ENCODE measurements around the gene TCF7L2.

The TCF7L2 gene

DNA sequence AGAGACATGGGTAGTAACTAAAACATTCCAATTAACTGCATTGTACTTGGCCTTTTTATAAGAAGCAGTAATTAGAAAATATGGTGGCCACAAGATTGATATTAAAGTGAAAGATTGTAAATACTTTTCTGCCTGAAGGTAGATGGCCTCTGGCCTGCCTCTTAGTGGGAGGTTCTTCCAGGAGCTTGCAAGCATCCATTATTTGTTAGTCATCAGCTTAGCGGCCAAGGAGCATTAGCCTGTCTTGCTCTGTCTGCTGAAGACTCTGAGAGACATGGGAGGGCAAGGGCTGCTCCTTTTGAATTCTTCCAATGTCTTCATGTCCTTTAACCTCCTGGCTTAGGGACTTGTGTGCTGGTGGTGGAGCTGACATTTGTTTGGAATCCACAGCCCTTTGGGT, 80.4 kb downstream of the TCF7L2 start:
- H4K8ac ChIP-seq (ENCODE audit: low read depth, low read length): no peak overlapping the region
- peak overlapping the region; percentile 60 for H4K91ac ChIP-seq (ENCODE audit: low read depth, low read length)
- no peak overlapping the region for H2BK5ac ChIP-seq (ENCODE audit: low read depth, low read length, poor library complexity)
- H3K18ac ChIP-seq (ENCODE audit: low read length): no peak overlapping the region
- no CpG with 5 or more reads among the region's 1 CpG for WGBS (ENCODE audit: extremely low coverage, insufficient coverage, insufficient read length)
- H3K9me3 ChIP-seq (ENCODE audit: insufficient read depth, low read depth, low read length): no peaks in the 10 kb centered on the region
- no peak overlapping the region for H2BK12ac ChIP-seq (ENCODE audit: low read length)
- H2AK5ac ChIP-seq (ENCODE audit: low read length): no peak overlapping the region
- peaks cover 21% of the 10 kb centered on the region for H3K79me1 ChIP-seq (ENCODE audit: low read length)
- no peak overlapping the region for H3K14ac ChIP-seq (ENCODE audit: low read length)
- H2BK120ac ChIP-seq (ENCODE audit: insufficient read depth, low read length, poor library complexity): no peak overlapping the region
- H3K36me3 ChIP-seq (ENCODE audit: control insufficient read depth in 1 of 2, insufficient read depth in 2 of 2, low read length in 2 of 2): peaks cover 0 to 1% of the 10 kb centered on the region in 2 experiments
- no peak overlapping the region for H2AFZ ChIP-seq (ENCODE audit: insufficient read depth, low read length, poor library complexity)
- peaks cover 8% of the 10 kb centered on the region for H3K79me2 ChIP-seq (ENCODE audit: control insufficient read depth, insufficient read depth, low read length, poor library complexity)
- H3K4me3 ChIP-seq (ENCODE audit: low read depth, low read length): no peak overlapping the region
- no peak overlapping the region for H3K23ac ChIP-seq (ENCODE audit: low read length)
- H3K27ac ChIP-seq (ENCODE audit: low read depth, low read length): no peak overlapping the region
- peaks cover 32 to 40% of the 10 kb centered on the region in 2 experiments for H3K4me1 ChIP-seq (ENCODE audit: control insufficient read depth in 1 of 2, insufficient read depth in 2 of 2, low read length in 2 of 2)
- no peaks in the 10 kb centered on the region for H3K27me3 ChIP-seq (ENCODE audit: insufficient read depth, low read length)
- no peak overlapping the region for H3K4me2 ChIP-seq (ENCODE audit: low read length)
- H4K12ac ChIP-seq (ENCODE audit: low read depth, low read length): no peak overlapping the region
- DNase-seq: peak; percentile 35 to 53
- peak overlapping the region; percentile 89 for H3K4ac ChIP-seq (ENCODE audit: low read depth, low read length)
- H3K9ac ChIP-seq (ENCODE audit: low read length): no peak overlapping the region

DNA sequence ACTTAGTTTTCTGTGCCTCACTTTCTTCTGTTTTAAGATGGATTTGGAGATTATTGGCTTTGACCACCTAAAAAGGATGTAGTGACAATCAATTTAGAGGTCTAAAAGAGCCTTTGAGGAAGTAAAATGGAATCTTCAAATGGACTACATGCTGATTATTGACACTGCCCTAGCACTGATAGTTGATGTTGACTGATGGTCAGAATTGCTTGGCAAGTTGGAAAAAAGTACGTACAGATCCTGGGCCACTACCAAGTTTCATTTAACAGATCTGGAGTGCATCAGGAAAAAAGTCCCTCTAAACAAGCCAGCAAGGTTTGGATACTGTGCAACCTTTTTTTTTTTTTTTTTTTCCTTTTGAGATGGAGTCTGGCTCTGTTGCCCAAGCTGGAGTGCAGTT, 81.1 kb downstream of the TCF7L2 start:
- H2BK5ac ChIP-seq (ENCODE audit: low read depth, low read length, poor library complexity): no peak overlapping the region
- H4K91ac ChIP-seq (ENCODE audit: low read depth, low read length): no peak overlapping the region
- H3K9ac ChIP-seq (ENCODE audit: low read length): no peak overlapping the region
- no peak for DNase-seq
- peaks cover 27 to 36% of the 10 kb centered on the region in 2 experiments for H3K4me1 ChIP-seq (ENCODE audit: control insufficient read depth in 1 of 2, insufficient read depth in 2 of 2, low read length in 2 of 2)
- H2BK120ac ChIP-seq (ENCODE audit: insufficient read depth, low read length, poor library complexity): no peak overlapping the region
- H2AFZ ChIP-seq (ENCODE audit: insufficient read depth, low read length, poor library complexity): no peak overlapping the region
- H3K27me3 ChIP-seq (ENCODE audit: insufficient read depth, low read length): no peaks in the 10 kb centered on the region
- no CpG with 5 or more reads among the region's 1 CpG for WGBS (ENCODE audit: extremely low coverage, insufficient coverage, insufficient read length)
- H3K79me1 ChIP-seq (ENCODE audit: low read length): peaks cover 19% of the 10 kb centered on the region
- no peaks in the 10 kb centered on the region for H3K9me3 ChIP-seq (ENCODE audit: insufficient read depth, low read depth, low read length)
- no peak overlapping the region for H3K4me2 ChIP-seq (ENCODE audit: low read length)
- peaks cover 0 to 1% of the 10 kb centered on the region in 2 experiments for H3K36me3 ChIP-seq (ENCODE audit: control insufficient read depth in 1 of 2, insufficient read depth in 2 of 2, low read length in 2 of 2)
- no peak overlapping the region for H2BK12ac ChIP-seq (ENCODE audit: low read length)
- H2AK5ac ChIP-seq (ENCODE audit: low read length): no peak overlapping the region
- H4K8ac ChIP-seq (ENCODE audit: low read depth, low read length): no peak overlapping the region
- no peak overlapping the region for H3K14ac ChIP-seq (ENCODE audit: low read length)
- H3K4ac ChIP-seq (ENCODE audit: low read depth, low read length): peak overlapping the region; percentile 89
- no peak overlapping the region for H3K4me3 ChIP-seq (ENCODE audit: low read depth, low read length)
- no peak overlapping the region for H3K23ac ChIP-seq (ENCODE audit: low read length)
- H3K27ac ChIP-seq (ENCODE audit: low read depth, low read length): no peak overlapping the region
- H3K18ac ChIP-seq (ENCODE audit: low read length): no peak overlapping the region
- H3K79me2 ChIP-seq (ENCODE audit: control insufficient read depth, insufficient read depth, low read length, poor library complexity): peaks cover 6% of the 10 kb centered on the region
- H4K12ac ChIP-seq (ENCODE audit: low read depth, low read length): no peak overlapping the region

DNA sequence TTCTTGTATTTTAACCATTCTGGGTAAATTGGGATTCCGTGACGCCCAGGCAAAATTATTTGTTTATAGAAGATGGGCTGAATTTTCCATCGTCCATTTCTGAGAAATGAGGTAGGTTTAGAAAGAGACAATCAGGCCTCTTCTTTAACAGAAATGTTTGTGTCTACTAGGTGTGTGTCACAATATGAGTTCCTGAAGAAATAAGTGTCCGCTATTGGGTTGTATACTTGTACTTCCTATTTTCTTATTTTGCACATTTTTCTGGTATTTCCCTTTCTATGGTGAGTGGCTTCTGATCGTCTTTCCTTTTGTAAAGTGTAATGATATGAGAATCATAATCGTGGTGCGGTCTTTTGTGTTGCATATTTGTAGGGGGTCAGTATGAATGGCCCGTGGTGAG, 83.9 kb downstream of the TCF7L2 start:
- no peak overlapping the region for H3K14ac ChIP-seq (ENCODE audit: low read length)
- no peak overlapping the region for H2BK5ac ChIP-seq (ENCODE audit: low read depth, low read length, poor library complexity)
- no peaks in the 10 kb centered on the region for H3K79me1 ChIP-seq (ENCODE audit: low read length)
- H3K36me3 ChIP-seq (ENCODE audit: control insufficient read depth in 1 of 2, insufficient read depth in 2 of 2, low read length in 2 of 2): peaks cover 0 to 1% of the 10 kb centered on the region in 2 experiments
- H4K8ac ChIP-seq (ENCODE audit: low read depth, low read length): no peak overlapping the region
- peaks cover 11% of the 10 kb centered on the region for H3K79me2 ChIP-seq (ENCODE audit: control insufficient read depth, insufficient read depth, low read length, poor library complexity)
- DNase-seq: no peak
- no peak overlapping the region for H2AFZ ChIP-seq (ENCODE audit: insufficient read depth, low read length, poor library complexity)
- no peak overlapping the region for H2BK120ac ChIP-seq (ENCODE audit: insufficient read depth, low read length, poor library complexity)
- WGBS (ENCODE audit: extremely low coverage, insufficient coverage, insufficient read length): no CpG with 5 or more reads among the region's 8 CpGs
- H3K4me2 ChIP-seq (ENCODE audit: low read length): no peak overlapping the region
- no peak overlapping the region for H3K18ac ChIP-seq (ENCODE audit: low read length)
- peak overlapping the region; percentile 13 for H3K4ac ChIP-seq (ENCODE audit: low read depth, low read length)
- no peaks in the 10 kb centered on the region for H3K27me3 ChIP-seq (ENCODE audit: insufficient read depth, low read length)
- no peaks in the 10 kb centered on the region for H3K9me3 ChIP-seq (ENCODE audit: insufficient read depth, low read depth, low read length)
- no peak overlapping the region for H4K12ac ChIP-seq (ENCODE audit: low read depth, low read length)
- H2BK12ac ChIP-seq (ENCODE audit: low read length): no peak overlapping the region
- H3K4me3 ChIP-seq (ENCODE audit: low read depth, low read length): no peak overlapping the region
- no peak overlapping the region for H4K91ac ChIP-seq (ENCODE audit: low read depth, low read length)
- H3K23ac ChIP-seq (ENCODE audit: low read length): no peak overlapping the region
- H2AK5ac ChIP-seq (ENCODE audit: low read length): no peak overlapping the region
- H3K4me1 ChIP-seq (ENCODE audit: control insufficient read depth in 1 of 2, insufficient read depth in 2 of 2, low read length in 2 of 2): peaks cover 9 to 16% of the 10 kb centered on the region in 2 experiments
- no peak overlapping the region for H3K27ac ChIP-seq (ENCODE audit: low read depth, low read length)
- H3K9ac ChIP-seq (ENCODE audit: low read length): no peak overlapping the region

GRCh38 chr10:113035732-113036312, 85.8 kb downstream of the TCF7L2 start:
- no peak overlapping the region for H2AK5ac ChIP-seq (ENCODE audit: low read length)
- no peak for DNase-seq
- WGBS (ENCODE audit: extremely low coverage, insufficient coverage, insufficient read length): no CpG with 5 or more reads among the region's 5 CpGs

More at GRCh38 chr10:113035732-113036312, 85.8 kb downstream of the TCF7L2 start:
- Histone ChIP-seq H3K4me2 (ENCODE audit: low read length) (no peak overlapping the region), H3K23ac (ENCODE audit: low read length) (no peak overlapping the region), H2BK5ac (ENCODE audit: low read depth, low read length, poor library complexity) (no peak overlapping the region), H3K4me1 (ENCODE audit: control insufficient read depth in 1 of 2, insufficient read depth in 2 of 2, low read length in 2 of 2) (peaks cover 6 to 11% of the 10 kb centered on the region in 2 experiments), H3K36me3 (ENCODE audit: control insufficient read depth in 1 of 2, insufficient read depth in 2 of 2, low read length in 2 of 2) (peaks cover 0 to 2% of the 10 kb centered on the region in 2 experiments), H2BK120ac (ENCODE audit: insufficient read depth, low read length, poor library complexity) (no peak overlapping the region), H3K4me3 (ENCODE audit: low read depth, low read length) (no peak overlapping the region), H3K4ac (ENCODE audit: low read depth, low read length) (peak overlapping the region; percentile 15), H2BK12ac (ENCODE audit: low read length) (no peak overlapping the region), H4K91ac (ENCODE audit: low read depth, low read length) (no peak overlapping the region), H3K9ac (ENCODE audit: low read length) (no peak overlapping the region), H4K12ac (ENCODE audit: low read depth, low read length) (no peak overlapping the region), H3K18ac (ENCODE audit: low read length) (no peak overlapping the region), H3K79me2 (ENCODE audit: control insufficient read depth, insufficient read depth, low read length, poor library complexity) (peaks cover 11% of the 10 kb centered on the region), H3K27ac (ENCODE audit: low read depth, low read length) (no peak overlapping the region), H3K14ac (ENCODE audit: low read length) (no peak overlapping the region), H3K79me1 (ENCODE audit: low read length) (no peaks in the 10 kb centered on the region), H2AFZ (ENCODE audit: insufficient read depth, low read length, poor library complexity) (no peak overlapping the region), H3K27me3 (ENCODE audit: insufficient read depth, low read length) (no peaks in the 10 kb centered on the region), H3K9me3 (ENCODE audit: insufficient read depth, low read depth, low read length) (no peaks in the 10 kb centered on the region), H4K8ac (ENCODE audit: low read depth, low read length) (no peak overlapping the region)
